Measurements from ENCODE around the gene DAG1.

- TF ChIP-seq MYC (IDR thresholded peaks at IDR 0.05; ENCODE audit: insufficient read depth, insufficient read length, insufficient replicate concordance, low read length, severe bottlenecking) (no peak), JUNB (IDR thresholded peaks at IDR 0.05) (no peak), POLR2A (IDR thresholded peaks at IDR 0.05; ENCODE audit: low read depth, low read length) (no peak), NFYA (IDR thresholded peaks at IDR 0.05; ENCODE audit: borderline replicate concordance, low read depth, low read length) (no peak), ZNF384 (IDR thresholded peaks at IDR 0.05; ENCODE audit: borderline replicate concordance, low read depth, low read length) (no peak), ATF7 (IDR thresholded peaks at IDR 0.05; ENCODE audit: low read depth) (no peak), CBFB (IDR thresholded peaks at IDR 0.05; ENCODE audit: low read depth) (no peak), SPI1 (IDR thresholded peaks at IDR 0.05; ENCODE audit: borderline replicate concordance, insufficient read depth, low read depth, low read length) (no peak), MTA2 (IDR thresholded peaks at IDR 0.05; ENCODE audit: low read depth) (no peak)
- TF ChIP-seq, protein P1, sequence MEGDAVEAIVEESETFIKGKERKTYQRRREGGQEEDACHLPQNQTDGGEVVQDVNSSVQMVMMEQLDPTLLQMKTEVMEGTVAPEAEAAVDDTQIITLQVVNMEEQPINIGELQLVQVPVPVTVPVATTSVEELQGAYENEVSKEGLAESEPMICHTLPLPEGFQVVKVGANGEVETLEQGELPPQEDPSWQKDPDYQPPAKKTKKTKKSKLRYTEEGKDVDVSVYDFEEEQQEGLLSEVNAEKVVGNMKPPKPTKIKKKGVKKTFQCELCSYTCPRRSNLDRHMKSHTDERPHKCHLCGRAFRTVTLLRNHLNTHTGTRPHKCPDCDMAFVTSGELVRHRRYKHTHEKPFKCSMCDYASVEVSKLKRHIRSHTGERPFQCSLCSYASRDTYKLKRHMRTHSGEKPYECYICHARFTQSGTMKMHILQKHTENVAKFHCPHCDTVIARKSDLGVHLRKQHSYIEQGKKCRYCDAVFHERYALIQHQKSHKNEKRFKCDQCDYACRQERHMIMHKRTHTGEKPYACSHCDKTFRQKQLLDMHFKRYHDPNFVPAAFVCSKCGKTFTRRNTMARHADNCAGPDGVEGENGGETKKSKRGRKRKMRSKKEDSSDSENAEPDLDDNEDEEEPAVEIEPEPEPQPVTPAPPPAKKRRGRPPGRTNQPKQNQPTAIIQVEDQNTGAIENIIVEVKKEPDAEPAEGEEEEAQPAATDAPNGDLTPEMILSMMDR (IDR thresholded peaks at IDR 0.05 in 2 of 3, conservative IDR thresholded peaks at IDR 0.05 in 1 of 3; ENCODE audit: control insufficient read depth in 2 of 3, extremely low read depth in 1 of 3, insufficient read depth in 1 of 3, low read depth in 3 of 3, low read length in 3 of 3): no peak
These were observed 22.9 kb downstream of the DAG1 start for GRCh38 chr3:49492969-49493368.

All from GM12878 (cell line).